AG04449 (cell line): Measurements from ENCODE around the gene MAST3.

Experiments
- CTCF ChIA-PET: fragments of 350-600 bp; formaldehyde crosslinking; extraction: SDS; loops from one replicate; lab custom pipeline; 2021; ENCODE audit warnings: antibody characterized with exemption; lab: Yijun Ruan, JAX
- POLR2A ChIA-PET: fragments of 400-600, 350-600 bp; formaldehyde crosslinking; extraction: SDS; loops from one replicate; lab custom pipeline; 2020; ENCODE audit warnings: antibody characterized with exemption, inconsistent platforms; lab: Yijun Ruan, JAX
- DNase-seq: peaks from one replicate; pipeline ENCODE4 v3.0.0-alpha.2; 2010; ENCODE audit warnings: low read depth, low spot score
- H3K4me3 ChIP-seq: 2 replicates; pipeline ENCODE4 v1.5.1; 2011; ENCODE audit warnings: low read depth, mild to moderate bottlenecking, control low read depth, low read length
- TF ChIP-seq, protein P1 (sequence below): IDR thresholded peaks from one replicate; pipeline ENCODE4 v1.5.1; 2011; ENCODE audit warnings: mild to moderate bottlenecking, moderate library complexity, low read length, control low read depth, inconsistent platforms; ENCODE audit not compliant: insufficient read depth; ENCODE audit errors: missing control alignments

MAST3 gene

DNA sequence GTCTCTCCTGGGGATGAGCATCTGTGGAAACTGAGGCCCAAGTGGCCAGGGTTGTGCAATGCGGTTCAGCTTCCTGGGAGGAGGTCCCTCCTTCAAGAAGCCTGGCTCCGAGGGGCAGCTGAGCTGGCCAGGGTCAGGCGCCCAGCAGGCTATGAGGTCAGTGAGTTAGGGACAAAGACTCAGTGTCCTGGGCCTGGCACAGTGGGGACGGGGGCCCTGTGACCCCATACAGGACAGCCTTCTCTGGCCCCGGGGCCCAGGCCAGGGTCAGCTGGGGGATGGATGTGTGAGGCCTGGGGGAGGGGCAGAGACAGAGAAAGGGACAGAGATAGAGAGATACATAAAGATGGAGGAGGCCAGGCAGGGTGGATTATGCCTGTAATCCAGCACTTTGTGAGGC, 7.9 kb upstream of the MAST3 start:
- no peak overlapping the region for H3K4me3 ChIP-seq
- TF ChIP-seq, protein P1, sequence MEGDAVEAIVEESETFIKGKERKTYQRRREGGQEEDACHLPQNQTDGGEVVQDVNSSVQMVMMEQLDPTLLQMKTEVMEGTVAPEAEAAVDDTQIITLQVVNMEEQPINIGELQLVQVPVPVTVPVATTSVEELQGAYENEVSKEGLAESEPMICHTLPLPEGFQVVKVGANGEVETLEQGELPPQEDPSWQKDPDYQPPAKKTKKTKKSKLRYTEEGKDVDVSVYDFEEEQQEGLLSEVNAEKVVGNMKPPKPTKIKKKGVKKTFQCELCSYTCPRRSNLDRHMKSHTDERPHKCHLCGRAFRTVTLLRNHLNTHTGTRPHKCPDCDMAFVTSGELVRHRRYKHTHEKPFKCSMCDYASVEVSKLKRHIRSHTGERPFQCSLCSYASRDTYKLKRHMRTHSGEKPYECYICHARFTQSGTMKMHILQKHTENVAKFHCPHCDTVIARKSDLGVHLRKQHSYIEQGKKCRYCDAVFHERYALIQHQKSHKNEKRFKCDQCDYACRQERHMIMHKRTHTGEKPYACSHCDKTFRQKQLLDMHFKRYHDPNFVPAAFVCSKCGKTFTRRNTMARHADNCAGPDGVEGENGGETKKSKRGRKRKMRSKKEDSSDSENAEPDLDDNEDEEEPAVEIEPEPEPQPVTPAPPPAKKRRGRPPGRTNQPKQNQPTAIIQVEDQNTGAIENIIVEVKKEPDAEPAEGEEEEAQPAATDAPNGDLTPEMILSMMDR = no peak
- DNase-seq = no peak
- ChIA-PET CTCF (interaction anchor here (1.0 to 1.4 kb wide), 3 partner anchors 23 to 163 kb away, joined by 3 read pairs; no protein-coding TSS in a partner anchor), POLR2A (no interaction called here)

DNA sequence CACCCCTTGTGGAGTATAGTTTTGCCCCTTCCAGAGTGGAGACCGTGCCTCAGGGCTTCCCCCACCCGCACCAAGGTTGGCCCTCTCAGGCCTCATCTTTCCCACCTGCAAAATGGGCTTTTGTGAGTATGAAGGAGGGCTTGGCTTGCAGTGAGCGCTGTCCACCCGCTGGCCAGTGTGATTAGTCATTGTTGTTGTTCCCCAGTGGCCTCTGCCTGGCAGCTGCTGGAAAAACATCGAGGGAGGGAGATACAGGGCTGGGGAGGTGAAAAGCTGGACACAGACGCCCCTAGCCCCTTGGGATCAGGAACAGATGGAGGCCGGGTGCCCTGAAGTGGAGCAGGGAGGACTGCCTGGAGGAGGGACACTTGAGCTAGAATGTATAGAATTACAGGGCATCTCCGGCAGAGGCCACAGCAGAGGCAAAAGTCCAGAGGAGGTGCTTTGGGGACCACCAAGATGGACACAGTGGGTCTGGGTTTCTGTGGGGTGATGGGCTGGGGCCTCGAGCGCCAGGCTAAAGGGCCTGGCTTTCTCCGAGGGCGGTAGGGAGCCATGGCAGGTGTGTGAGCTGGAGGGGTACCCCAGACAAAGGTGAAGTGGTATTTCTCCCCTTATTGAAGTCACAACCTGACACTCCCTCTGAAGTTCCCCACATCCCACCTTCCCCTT, 6.9 kb upstream of the MAST3 start:
- TF ChIP-seq, protein P1 = no peak
- no peak for DNase-seq
- ChIA-PET CTCF (interaction anchor here (1.2 to 1.4 kb wide), 3 partner anchors 40 to 162 kb away, joined by 3 read pairs; no protein-coding TSS in a partner anchor), POLR2A (no interaction called here)
- no peak overlapping the region for H3K4me3 ChIP-seq

- no peak overlapping the region for H3K4me3 ChIP-seq
Measured at GRCh38 chr19:18091217-18091608, 6.4 kb upstream of the MAST3 start.

DNA sequence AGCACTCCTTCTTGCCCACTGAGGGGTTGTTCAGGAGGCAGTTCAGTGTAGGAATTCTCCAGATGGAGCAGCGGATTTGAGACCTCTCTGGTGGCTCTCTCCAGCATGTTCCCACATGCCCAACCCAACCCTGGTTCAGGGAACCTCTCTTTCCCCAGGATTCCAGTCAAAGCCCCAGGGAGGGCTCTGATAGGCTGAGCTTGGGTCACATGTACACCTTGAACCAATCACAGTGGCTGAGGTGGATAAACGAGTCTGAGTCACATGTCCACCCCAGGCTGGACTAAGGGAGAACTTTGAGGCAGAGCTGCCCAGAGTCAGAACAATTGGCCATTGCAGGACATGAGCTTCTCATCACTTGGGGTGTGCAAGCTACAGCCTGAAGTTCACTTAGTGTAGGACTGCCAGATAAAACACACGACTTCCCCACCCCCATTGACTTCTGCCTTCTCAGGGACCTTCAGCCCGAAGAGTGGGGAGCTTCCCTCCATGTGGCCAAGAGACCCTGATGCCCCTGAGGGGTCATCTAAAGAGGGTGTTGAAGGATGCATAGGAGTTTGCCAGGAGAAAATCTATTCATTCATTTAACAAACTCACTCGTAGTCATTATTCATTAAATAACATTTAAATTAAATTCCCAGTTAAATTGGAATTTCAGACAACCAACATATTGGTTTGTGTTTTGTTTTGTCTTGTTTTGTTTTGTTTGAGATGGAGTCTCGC, 4.0 kb upstream of the MAST3 start:
- no peak overlapping the region for H3K4me3 ChIP-seq
- TF ChIP-seq, protein P1 = no peak
- no peak for DNase-seq
- CTCF ChIA-PET = interaction anchor here (0.9 to 1.7 kb wide), 4 partner anchors 11 to 235 kb away, joined by 3 to 5 read pairs (median 4); no protein-coding TSS in a partner anchor
- POLR2A ChIA-PET = interaction anchor here (0.6 kb wide), 1 partner anchor 12 kb away, joined by 3 read pairs; no protein-coding TSS in a partner anchor

More at GRCh38 chr19:18091217-18091608, 6.4 kb upstream of the MAST3 start:
- TF ChIP-seq, protein P1 = no peak
- ChIA-PET CTCF (interaction anchor here (1.3 to 1.4 kb wide), 2 partner anchors 40 to 96 kb away, joined by 3 read pairs; no protein-coding TSS in a partner anchor), POLR2A (no interaction called here)
- no peak for DNase-seq

DNA sequence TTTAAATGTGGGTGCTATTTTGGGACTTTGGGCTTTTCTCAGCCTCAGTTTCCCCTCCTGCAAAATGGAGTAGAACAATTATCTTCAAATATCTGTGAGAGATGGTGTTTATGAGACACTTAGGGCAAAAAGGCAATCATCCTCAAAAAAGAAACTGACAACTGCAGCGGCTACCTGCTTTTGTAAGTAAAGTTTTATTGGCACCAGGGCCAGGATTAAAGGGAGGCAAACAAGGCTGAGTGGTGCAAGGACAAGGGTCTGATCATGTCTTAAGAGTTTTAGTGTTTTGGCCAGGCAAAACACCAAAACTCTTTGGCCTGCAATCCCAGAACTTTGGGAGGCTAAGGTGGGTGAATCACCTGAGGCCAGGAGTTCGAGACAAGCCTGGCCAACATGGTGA, 1.3 kb upstream of the MAST3 start:
- CTCF ChIA-PET = no interaction called here
- TF ChIP-seq, protein P1 = no peak
- DNase-seq = no peak
- POLR2A ChIA-PET = no interaction called here
- H3K4me3 ChIP-seq = no peak overlapping the region
